Glomerular endothelial cell (primary cell): Measurements from ENCODE around the gene PLXNA4. TPM values are rescaled to one million over a fixed set of nuclear protein-coding genes. Genes with fewer than 3 reads are reported as not detected.

Experiments
- DNase-seq: peaks from one replicate; pipeline ENCODE4 v3.0.0-alpha.2; 2011; ENCODE audit warnings: low read depth, low spot score; ENCODE audit errors: extremely low read depth
- total RNA-seq: library from RNA; depleted of rRNA; stranded (reverse); fragments of >200 nt; gene quantifications from 2 replicates; pipeline ENCODE4 v1.2.3, GENCODE V29; 2015

PLXNA4 gene
- total RNA-seq, 1 donor from 2014 or later: 1.2 TPM

DNA sequence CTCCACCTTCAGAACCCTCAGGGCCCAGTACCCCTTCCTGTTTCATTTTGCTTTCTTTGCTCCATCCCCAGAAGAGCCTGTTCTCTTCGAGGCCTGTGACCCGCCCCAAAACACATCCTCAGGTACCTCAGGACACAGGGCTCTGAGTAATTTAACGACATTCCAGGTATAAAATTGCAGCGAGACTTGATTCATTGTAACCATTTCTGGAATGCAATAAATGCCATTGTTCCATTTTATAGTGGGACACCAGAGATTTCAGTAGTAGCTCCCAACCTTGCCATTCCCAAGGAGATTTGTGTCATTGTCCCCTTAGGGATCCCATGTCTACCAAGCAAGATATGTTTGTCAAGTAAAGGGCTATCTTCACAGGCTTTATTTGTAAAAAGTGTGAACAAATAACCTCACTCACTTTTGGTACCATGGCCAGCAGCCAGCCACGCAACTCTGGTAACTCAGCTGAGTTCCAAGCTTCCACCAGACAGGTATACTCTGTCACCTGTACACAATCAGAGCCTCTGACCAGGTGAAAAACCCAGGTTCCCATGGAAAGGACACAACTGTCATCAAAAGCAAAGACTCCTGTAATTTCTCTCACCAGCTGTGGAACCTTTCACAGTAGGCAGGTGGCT lies 441.3 kb downstream of the PLXNA4 start:
- no peak for DNase-seq

GRCh38 chr7:132133501-132133900 lies 442.8 kb downstream of the PLXNA4 start:
- no peak for DNase-seq

DNA sequence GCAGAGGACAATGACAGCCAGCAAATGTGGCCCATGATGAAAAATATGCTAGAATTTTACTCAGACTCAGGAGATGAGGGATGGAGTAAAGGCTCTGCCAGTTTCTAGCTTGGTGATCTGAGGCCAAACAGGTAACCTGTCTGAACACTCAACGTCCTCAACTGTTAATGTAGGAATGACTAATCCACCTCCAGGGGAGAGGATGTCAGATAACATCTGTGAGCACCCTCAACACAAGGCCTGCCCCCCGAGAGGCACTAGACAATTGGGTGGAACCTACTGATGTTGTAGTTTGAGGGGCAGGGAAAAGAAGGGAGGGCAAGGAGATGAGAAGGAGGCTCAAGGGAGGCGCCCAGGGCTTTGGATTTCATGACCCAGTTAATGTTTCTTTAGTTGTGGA lies 445.1 kb downstream of the PLXNA4 start:
- DNase-seq: no peak

GRCh38 chr7:132130497-132130896 lies 445.8 kb downstream of the PLXNA4 start:
- no peak for DNase-seq

DNA sequence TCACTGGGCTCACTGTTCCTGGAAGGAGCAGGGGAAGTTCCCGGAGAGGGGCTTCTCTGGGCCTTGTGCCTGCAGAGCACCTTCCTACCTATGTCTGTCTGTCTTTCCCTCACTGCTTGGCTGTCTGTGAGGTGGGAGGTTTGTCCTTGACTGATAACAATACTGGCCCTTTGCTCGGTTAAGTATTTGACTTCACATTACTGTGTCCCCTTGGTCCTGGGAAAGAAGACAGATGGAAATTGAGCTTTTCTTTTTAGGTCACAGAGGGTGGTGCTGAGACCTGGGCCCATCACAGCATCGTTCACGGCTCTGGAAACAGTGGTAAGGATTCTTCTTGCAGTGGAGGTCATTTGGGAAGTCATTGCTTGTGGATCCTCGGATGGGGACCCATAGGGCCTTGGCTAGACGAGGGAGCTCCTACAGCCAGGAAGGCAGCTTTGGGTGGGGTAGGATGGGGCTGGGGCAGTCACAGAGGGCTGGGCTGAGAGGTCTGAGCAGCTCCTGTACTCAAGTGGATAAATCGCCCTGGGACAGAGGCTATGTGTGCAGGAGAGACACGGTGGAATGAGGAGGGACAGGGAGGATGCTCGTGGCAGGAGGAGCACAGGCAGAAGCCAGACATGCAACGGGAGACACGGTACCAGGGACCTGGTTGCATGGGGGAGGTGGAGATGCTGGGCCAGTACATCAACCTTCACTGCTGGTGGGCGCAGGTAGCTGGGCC lies 450.2 kb downstream of the PLXNA4 start:
- DNase-seq: no peak

GRCh38 chr7:132125096-132125495 lies 451.2 kb downstream of the PLXNA4 start:
- no peak for DNase-seq

GRCh38 chr7:132124575-132124974 lies 451.7 kb downstream of the PLXNA4 start:
- no peak for DNase-seq

DNA sequence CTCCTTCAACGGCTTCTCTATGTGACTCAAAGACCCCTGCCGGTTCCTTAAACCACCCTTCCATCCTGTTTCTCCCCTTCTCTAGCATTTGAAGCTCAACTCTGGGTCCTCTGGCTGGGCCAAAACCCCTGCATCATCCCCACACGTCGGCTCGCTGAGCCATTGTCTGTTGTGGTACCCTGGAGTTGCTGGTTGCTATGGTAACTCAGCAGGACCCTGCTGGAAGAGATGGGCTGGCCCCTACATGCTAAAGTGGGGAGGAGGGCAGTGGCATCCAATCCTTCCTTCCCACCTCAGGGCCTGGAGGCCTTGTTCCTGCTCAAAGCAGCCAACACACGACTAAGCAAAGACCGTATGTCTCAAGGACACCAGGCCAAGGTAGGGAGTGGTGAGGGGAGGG lies 452.5 kb downstream of the PLXNA4 start:
- no peak for DNase-seq

- DNase-seq: no peak
Observed at GRCh38 chr7:132122901-132123300, 453.4 kb downstream of the PLXNA4 start.

- DNase-seq: no peak
Observed at GRCh38 chr7:132121987-132122386, 454.3 kb downstream of the PLXNA4 start.

DNA sequence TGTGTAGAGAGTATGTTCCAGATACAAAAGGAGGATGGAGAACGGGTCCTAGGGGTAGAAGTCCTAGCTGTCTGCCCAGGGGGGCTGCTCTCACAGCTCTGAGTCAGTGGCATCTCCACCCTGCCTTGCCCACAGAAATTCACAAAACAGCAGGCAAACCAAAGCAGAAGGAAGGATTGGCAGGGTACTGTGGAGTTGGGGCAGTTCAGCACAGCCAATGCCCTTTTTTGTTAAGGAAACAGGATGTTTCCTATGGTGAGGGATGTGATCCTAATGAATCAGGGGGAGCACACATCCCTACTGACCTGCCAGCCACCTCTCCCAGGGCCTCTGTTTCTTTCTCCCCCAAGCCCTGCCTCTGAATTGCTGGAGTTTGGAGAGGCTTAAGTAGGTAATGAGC lies 457.6 kb downstream of the PLXNA4 start:
- DNase-seq: no peak

DNA sequence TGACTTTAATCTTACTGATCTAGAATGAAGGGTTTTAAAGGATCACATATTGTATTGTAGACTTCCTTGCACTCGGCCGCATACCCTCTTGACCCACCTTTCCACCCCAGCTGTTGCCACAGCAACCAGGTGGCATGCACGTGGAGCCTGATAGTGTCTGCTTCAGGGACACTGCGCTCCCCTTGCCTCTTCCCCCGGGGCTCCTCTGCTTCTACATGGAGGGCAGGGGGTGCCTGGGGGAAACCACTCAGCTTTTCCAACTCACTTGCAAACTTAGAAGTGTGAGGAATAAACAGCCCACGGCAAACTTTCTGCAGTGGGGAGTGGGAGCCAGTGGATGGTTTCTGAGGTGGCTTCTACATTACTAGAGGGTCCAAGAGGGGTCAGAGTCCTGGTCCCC lies 458.6 kb downstream of the PLXNA4 start:
- no peak for DNase-seq

- no peak for DNase-seq
Observed at GRCh38 chr7:132117181-132117580, 459.1 kb downstream of the PLXNA4 start.

DNA sequence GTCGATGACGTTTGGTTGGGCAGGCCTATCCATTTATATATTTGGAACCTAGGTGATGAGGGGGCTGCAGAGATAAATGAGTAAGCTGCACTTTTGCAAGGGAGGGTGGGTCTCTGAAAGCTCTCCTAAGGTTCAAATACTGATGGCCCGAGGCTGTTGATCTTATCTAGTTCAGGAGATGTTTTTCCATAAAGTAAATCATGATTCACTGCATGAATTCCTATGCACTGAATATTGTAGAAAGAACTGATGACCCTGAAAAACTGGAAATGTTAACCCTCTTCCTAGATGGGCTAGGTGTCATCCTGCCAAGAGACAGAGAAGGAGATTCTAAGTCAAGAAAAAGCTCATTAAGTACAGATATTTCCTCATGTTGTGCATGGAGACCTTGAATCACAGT lies 459.9 kb downstream of the PLXNA4 start:
- DNase-seq: no peak

DNA sequence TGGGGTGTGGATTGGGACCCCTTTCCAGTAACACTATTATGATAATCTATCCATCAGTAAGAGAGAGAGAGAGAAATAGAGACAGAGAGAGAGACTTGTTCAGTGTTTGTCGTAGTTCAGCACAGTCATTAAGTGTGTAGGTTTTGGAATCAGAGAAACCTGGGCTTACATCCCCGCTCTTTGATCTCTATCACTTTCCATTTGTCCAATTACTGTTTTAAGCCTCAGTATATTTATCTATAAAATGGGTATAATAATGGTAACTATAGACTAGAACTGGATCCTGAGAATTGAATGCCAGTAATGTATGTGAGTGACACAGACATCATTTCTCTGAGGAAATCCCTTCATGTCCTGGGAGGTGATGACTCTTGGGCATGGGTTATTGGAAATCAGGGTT lies 460.5 kb downstream of the PLXNA4 start:
- DNase-seq: no peak

DNA sequence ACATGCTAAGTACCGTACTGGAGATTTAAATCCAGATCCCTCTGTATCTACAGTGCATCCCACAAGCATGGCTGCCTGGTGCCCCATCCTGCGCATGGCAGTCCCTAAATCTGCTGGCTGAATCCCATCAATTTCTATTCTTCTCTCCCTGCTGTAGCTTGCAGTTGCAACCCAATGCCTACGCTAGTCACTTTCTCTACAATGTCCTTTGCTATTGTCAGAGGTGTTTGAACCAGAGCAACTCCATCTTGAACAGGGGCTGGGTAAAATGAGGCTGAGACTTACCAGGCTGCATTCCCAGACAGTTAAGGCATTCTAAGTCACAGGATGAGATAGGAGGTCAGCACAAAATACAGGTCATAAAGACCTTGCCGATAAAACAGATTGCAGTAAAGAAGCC lies 461.2 kb downstream of the PLXNA4 start:
- DNase-seq: no peak

DNA sequence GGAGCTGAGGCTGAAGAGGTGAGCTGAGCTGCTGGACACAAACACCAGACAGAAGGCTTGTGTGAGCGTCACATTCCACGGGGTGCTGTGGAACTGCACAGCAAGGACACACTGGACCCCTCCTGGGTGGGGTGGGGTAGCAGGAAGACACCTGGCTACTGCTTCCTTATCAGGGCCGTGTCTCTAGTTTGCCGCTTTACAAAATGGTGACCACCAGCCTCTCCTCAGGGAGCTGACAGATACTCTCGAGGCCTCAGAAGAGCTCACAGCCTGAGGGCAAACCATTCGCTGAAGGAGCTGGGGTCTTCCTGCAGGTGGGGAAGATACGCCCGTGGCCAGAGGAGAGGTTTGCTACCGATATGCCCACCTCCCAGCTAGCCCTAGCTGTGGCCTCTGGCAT lies 461.9 kb downstream of the PLXNA4 start:
- DNase-seq: no peak

GRCh38 chr7:132113536-132114371 lies 462.5 kb downstream of the PLXNA4 start:
- DNase-seq: no peak

- no peak for DNase-seq
Observed at GRCh38 chr7:132112657-132113056, 463.6 kb downstream of the PLXNA4 start.

- no peak for DNase-seq
Observed at GRCh38 chr7:132112106-132112505, 464.2 kb downstream of the PLXNA4 start.

DNA sequence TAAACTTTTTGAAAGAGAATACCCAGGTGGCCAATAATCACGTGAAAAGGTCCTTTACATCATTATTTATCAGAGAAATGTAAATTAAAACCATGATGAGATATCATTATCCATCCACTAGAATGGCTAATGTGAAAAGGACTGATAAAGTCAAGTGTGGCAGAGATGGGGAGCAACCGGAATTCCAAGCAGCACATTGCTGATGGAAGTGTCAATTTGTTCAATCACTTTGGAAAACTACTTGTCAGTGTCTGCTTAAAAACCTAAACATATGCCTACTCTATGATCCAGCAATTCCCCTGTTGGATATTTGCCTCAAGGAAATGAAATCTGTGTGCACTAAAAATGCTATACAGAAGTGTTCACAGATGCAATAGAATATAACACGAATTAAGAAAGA lies 465.6 kb downstream of the PLXNA4 start:
- DNase-seq: no peak

GRCh38 chr7:132109769-132110168 lies 466.5 kb downstream of the PLXNA4 start:
- DNase-seq: no peak
